ENCODE measurements around the gene DNAJC30. TPM values are rescaled to one million over a fixed set of nuclear protein-coding genes. Genes with fewer than 3 reads are reported as not detected.
"Not testable (repeated sequence)": the region's sequence is repeated elsewhere in the genome, so short reads cannot be mapped to it uniquely, and the experiment has no call there.

The DNAJC30 gene
- 1 to 10 TPM; 6.2 to 7.7 TPM for total RNA-seq
- long read RNA-seq, donor 1, transcript DNAJC30-201 (1 exons, 2,485 nt), result major isoform, 10 of 10 reads
- long read RNA-seq, donor 1, partial matches to known transcripts, result 0 of 10 reads
- long read RNA-seq, donor 1, other reads (novel, unspliced or antisense), result 0 of 10 reads
- long read RNA-seq, donor 2, transcript DNAJC30-201 (1 exons, 2,485 nt), result major isoform, 18 of 18 reads
- long read RNA-seq, donor 2, partial matches to known transcripts, result 0 of 18 reads
- long read RNA-seq, donor 2, other reads (novel, unspliced or antisense), result 0 of 18 reads

GRCh38 chr7:73683056-73683787 lies at the start of gene DNAJC30, which contains the start of gene BUD23:
Gene DNAJC30, minus strand, starts transcription at chr7:73683453. Its CDS starts 30 bp downstream, at chr7:73683423.
Gene BUD23, plus strand, starts transcription at chr7:73683597. Its CDS starts 29 bp downstream, at chr7:73683626.
- intact Hi-C loops (cut with DNase I), result no loop called here
- peak; percentile 99 for DNase-seq (ENCODE audit: low spot score)

GRCh38 chr7:73732397-73732796 lies 49.1 kb upstream of the DNAJC30 start:
- DNase-seq (ENCODE audit: low spot score), result no peak
- intact Hi-C loops (cut with DNase I), result no loop called here

- no peak for DNase-seq (ENCODE audit: low spot score)
- intact Hi-C loops (cut with DNase I), result no loop called here
These were observed 47.2 kb upstream of the DNAJC30 start for GRCh38 chr7:73730485-73730884.

GRCh38 chr7:73728551-73728950 lies 45.3 kb upstream of the DNAJC30 start:
- intact Hi-C loops (cut with DNase I), result loop anchor here (5.0 kb wide), 1 partner anchor 121 kb away; no protein-coding TSS in a partner anchor
- DNase-seq (ENCODE audit: low spot score), result no peak

- intact Hi-C loops (cut with DNase I), result loop anchor here (5.0 kb wide), 1 partner anchor 121 kb away; no protein-coding TSS in a partner anchor
- no peak for DNase-seq (ENCODE audit: low spot score)
These were observed 44.7 kb upstream of the DNAJC30 start for GRCh38 chr7:73727952-73728351.

GRCh38 chr7:73726083-73726466 lies 42.8 kb upstream of the DNAJC30 start:
- DNase-seq (ENCODE audit: low spot score), result no peak
- intact Hi-C loops (cut with DNase I), result loop anchor here (5.0 kb wide), 1 partner anchor 119 kb away; no protein-coding TSS in a partner anchor

- intact Hi-C loops (cut with DNase I), result no loop called here
- DNase-seq (ENCODE audit: low spot score), result no peak
These were observed 40.6 kb upstream of the DNAJC30 start for GRCh38 chr7:73723813-73724212.

GRCh38 chr7:73722785-73723184 lies 39.5 kb upstream of the DNAJC30 start:
- DNase-seq (ENCODE audit: low spot score), result no peak
- intact Hi-C loops (cut with DNase I), result no loop called here

- DNase-seq (ENCODE audit: low spot score); intact Hi-C loops (cut with DNase I): not testable (repeated sequence)
These were observed 38.9 kb upstream of the DNAJC30 start for GRCh38 chr7:73722182-73722581.

- intact Hi-C loops (cut with DNase I), result no loop called here
- DNase-seq (ENCODE audit: low spot score), result no peak
These were observed 38.1 kb upstream of the DNAJC30 start for GRCh38 chr7:73721377-73721817.

GRCh38 chr7:73720443-73720842 lies 37.2 kb upstream of the DNAJC30 start:
- intact Hi-C loops (cut with DNase I); DNase-seq (ENCODE audit: low spot score): not testable (repeated sequence)

GRCh38 chr7:73719806-73720169 lies 36.5 kb upstream of the DNAJC30 start:
- intact Hi-C loops (cut with DNase I), result no loop called here
- DNase-seq (ENCODE audit: low spot score), result no peak

GRCh38 chr7:73718905-73719805 lies 35.9 kb upstream of the DNAJC30 start, which contains the start of gene STX1A:
Gene STX1A, minus strand, starts transcription at chr7:73719669. Its CDS starts 38 bp downstream, at chr7:73719631.
- DNase-seq (ENCODE audit: low spot score), result no peak
- intact Hi-C loops (cut with DNase I), result no loop called here

- intact Hi-C loops (cut with DNase I), result no loop called here
These were observed 35.2 kb upstream of the DNAJC30 start for GRCh38 chr7:73718438-73718881.

GRCh38 chr7:73717991-73718405 lies 34.7 kb upstream of the DNAJC30 start:
- DNase-seq (ENCODE audit: low spot score), result no peak

More at GRCh38 chr7:73718438-73718881, 35.2 kb upstream of the DNAJC30 start:
- DNase-seq (ENCODE audit: low spot score), result no peak

GRCh38 chr7:73717025-73717807 lies 34.0 kb upstream of the DNAJC30 start:
- intact Hi-C loops (cut with DNase I), result no loop called here

More at GRCh38 chr7:73717991-73718405, 34.7 kb upstream of the DNAJC30 start:
- intact Hi-C loops (cut with DNase I), result no loop called here

GRCh38 chr7:73716318-73716890 lies 33.2 kb upstream of the DNAJC30 start:
- intact Hi-C loops (cut with DNase I), result no loop called here
- DNase-seq (ENCODE audit: low spot score), result no peak

More at GRCh38 chr7:73717025-73717807, 34.0 kb upstream of the DNAJC30 start:
- no peak for DNase-seq (ENCODE audit: low spot score)

All from posterior vena cava (tissue), 2 donors.